AG04449 (cell line): ENCODE data around the gene CELF1.

Experiments
- CTCF ChIA-PET: fragments of 350-600 bp; formaldehyde crosslinking; extraction: SDS; loops from one replicate; lab custom pipeline; 2021; ENCODE audit warnings: antibody characterized with exemption; lab: Yijun Ruan, JAX
- POLR2A ChIA-PET: fragments of 400-600, 350-600 bp; formaldehyde crosslinking; extraction: SDS; loops from one replicate; lab custom pipeline; 2020; ENCODE audit warnings: antibody characterized with exemption, inconsistent platforms; lab: Yijun Ruan, JAX
- DNase-seq: peaks from one replicate; pipeline ENCODE4 v3.0.0-alpha.2; 2010; ENCODE audit warnings: low read depth, low spot score
- H3K4me3 ChIP-seq: 2 replicates; pipeline ENCODE4 v1.5.1; 2011; ENCODE audit warnings: low read depth, mild to moderate bottlenecking, control low read depth, low read length
- TF ChIP-seq, protein P1 (sequence below): IDR thresholded peaks from one replicate; pipeline ENCODE4 v1.5.1; 2011; ENCODE audit warnings: mild to moderate bottlenecking, moderate library complexity, low read length, control low read depth, inconsistent platforms; ENCODE audit not compliant: insufficient read depth; ENCODE audit errors: missing control alignments

Gene CELF1

DNA sequence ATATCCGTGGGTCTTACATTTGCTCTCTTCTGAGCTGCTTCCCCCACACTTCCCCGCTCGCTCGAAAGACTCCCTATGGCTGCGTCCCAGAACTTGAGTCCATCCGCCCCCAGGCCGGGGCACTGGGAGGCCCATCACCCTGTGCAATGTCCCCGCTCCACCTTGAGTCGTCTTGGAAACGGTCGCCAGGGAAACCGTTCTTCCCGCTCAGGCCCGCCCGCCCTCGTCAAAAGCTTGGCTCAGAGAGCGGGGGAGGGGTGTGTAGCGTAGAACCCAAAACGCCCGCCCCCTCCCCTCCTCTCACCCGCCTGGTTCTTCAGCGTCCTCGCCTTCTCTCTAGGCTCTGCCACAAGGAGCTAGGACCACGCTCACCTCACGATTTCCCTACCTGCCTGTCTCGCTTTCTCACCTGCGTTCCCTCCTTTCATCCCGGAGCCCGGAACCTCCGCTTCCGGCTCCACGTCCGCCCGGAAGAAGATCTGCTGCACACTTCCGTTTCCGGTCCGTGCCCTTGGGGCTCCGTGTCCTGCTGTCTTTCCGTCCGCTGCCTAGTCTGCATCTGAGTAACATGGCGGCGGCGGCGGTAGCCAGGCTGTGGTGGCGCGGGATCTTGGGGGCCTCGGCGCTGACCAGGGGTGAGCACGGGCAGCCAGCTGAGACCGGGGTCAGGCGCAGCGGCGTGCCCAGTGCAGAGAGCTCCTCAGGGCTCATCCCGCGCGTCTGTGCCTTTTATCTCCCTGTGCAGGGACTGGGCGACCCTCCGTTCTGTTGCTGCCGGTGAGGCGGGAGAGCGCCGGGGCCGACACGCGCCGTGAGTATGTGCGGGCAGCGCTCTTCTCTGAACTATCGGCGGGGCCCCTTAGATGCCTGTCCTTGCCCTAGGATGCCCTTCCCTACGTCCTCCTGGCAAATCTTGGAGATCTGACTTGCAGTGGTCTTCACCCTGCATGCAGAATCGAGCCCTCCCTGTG is 25.9 kb upstream of the CELF1 start, which contains the start of the genes KBTBD4 and NDUFS3:
KBTBD4 (minus strand) TSS at position 447 of the 971 bp plus-strand sequence; CDS start at position 428, 19 bp downstream.
NDUFS3 (plus strand) TSS at position 551 of the 971 bp plus-strand sequence; CDS start at position 569, 18 bp downstream.
- H3K4me3 ChIP-seq = peak within 1 kb of the TSS; percentile 95
- DNase-seq = peak; percentile 38
- ChIA-PET POLR2A (interaction anchor here (1.0 kb wide), 4 partner anchors 14 to 152 kb away, joined by 3 to 4 read pairs (median 4); partner anchors contain the start of genes PSMC3 and PTPMT1), CTCF (interaction anchor here (0.6 to 2.3 kb wide), 10 partner anchors 8 to 399 kb away, joined by 3 to 9 read pairs (median 4); no protein-coding TSS in a partner anchor)
- TF ChIP-seq, protein P1, sequence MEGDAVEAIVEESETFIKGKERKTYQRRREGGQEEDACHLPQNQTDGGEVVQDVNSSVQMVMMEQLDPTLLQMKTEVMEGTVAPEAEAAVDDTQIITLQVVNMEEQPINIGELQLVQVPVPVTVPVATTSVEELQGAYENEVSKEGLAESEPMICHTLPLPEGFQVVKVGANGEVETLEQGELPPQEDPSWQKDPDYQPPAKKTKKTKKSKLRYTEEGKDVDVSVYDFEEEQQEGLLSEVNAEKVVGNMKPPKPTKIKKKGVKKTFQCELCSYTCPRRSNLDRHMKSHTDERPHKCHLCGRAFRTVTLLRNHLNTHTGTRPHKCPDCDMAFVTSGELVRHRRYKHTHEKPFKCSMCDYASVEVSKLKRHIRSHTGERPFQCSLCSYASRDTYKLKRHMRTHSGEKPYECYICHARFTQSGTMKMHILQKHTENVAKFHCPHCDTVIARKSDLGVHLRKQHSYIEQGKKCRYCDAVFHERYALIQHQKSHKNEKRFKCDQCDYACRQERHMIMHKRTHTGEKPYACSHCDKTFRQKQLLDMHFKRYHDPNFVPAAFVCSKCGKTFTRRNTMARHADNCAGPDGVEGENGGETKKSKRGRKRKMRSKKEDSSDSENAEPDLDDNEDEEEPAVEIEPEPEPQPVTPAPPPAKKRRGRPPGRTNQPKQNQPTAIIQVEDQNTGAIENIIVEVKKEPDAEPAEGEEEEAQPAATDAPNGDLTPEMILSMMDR = no peak

DNA sequence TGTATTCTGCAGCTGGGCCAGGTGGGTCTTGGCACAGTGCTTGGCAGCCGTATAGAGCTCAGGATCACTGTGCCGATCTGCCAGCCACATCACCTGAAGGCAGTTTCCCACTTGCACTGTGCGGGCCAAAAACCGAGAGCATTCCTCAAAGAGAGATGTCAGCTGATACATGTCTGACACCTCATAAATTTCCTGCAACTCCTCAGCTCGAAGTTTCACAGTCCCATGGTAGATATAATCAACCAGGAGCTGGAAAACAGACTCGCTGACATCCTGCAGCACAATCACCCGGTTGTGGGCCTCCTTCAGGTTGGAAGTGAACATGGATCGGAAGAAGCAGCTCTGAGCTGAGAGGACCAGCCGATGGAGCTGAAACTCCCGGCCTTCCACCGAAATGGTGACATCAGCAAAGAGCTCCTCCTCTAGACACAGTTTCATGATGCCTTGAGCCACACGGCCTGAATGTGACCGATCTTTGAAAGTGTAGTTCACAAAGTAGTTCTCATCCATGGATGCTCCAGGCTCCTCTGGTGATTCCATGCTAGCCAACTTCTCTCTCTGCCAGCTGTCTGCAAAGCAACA is 24.6 kb upstream of the CELF1 start:
- POLR2A ChIA-PET = interaction anchor here (1.0 kb wide), 1 partner anchor 151 kb away, joined by 3 read pairs; the partner anchor contains the start of gene PSMC3
- DNase-seq = no peak
- TF ChIP-seq, protein P1 = no peak
- CTCF ChIA-PET = interaction anchor here (1.5 kb wide), 1 partner anchor 9 kb away, joined by 5 read pairs; no protein-coding TSS in a partner anchor
- H3K4me3 ChIP-seq = peak overlapping the region; percentile 95

DNA sequence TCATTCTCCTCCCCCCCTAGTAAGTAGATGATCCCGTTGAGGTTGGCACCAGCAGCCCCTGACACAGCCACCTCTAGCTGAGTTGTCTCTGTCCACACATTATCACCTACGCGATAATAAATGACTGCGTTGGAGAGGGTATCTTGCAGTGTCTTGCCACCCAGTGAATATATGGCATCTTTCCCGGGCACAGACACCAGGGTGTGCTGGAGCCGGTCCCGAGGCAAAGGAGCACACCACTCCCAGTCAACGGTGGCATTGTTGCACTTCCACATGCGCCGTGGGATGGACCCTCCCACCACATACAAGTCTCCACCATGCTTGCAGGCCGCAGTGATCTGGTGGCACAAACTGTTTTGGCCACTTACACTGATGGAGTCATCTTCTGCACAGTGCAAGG is 20.4 kb upstream of the CELF1 start:
- TF ChIP-seq, protein P1 = no peak
- POLR2A ChIA-PET = interaction anchor here (1.2 kb wide), 1 partner anchor 21 kb away, joined by 3 read pairs; no protein-coding TSS in a partner anchor
- no peak overlapping the region for H3K4me3 ChIP-seq
- CTCF ChIA-PET = interaction anchor here (1.0 to 2.7 kb wide), 4 partner anchors 19 to 199 kb away, joined by 3 to 8 read pairs (median 6); no protein-coding TSS in a partner anchor
- DNase-seq = no peak

DNA sequence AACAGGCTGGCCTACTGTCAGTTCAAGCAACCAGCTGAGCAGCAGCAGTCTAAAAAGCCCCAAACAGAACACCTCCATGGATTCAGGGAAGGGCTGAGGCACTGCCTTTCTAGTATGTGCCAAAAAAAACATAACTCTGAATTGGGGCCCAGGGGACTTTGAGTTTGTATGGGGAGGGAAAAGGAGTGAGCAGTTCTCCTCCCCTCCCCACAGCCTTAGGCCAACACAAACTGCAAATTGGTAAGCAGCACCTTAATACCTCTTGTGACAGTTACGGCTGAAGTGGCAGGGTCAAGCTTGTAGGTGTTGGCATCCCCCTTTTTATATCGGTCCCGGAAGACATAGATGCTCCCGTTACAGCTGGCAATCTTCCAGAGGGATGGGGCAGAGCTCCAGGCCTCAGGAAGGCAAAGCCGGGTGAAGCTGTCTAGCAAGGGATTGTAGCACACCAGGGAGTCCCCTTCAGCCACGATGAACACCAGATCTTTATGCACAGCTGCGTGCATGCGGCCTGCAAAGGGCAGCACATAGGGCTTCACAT is 19.9 kb upstream of the CELF1 start:
- H3K4me3 ChIP-seq = no peak overlapping the region
- no peak for DNase-seq
- ChIA-PET CTCF (interaction anchor here (1.0 to 2.7 kb wide), 5 partner anchors 13 to 199 kb away, joined by 3 to 8 read pairs (median 4); no protein-coding TSS in a partner anchor), POLR2A (interaction anchor here (1.2 kb wide), 1 partner anchor 21 kb away, joined by 3 read pairs; no protein-coding TSS in a partner anchor)
- TF ChIP-seq, protein P1 = no peak

DNA sequence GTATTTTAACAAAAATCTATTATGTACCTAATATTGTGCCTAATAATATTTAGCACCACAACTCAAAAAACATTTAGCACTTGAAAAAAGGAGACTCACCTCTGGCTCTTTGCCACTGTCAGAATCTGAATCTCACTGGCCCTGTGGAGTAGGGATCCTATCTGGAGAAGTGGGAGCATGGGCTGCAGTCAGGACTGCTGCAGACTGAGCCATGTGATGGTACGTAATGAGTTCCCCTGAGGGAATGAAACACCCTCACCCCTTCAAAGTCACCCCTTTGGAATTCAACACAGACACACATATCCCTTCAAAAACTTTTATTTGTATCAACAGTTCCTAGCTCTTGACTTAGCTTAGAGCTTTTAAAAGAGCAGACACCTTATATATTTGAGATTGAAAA is 19.0 kb upstream of the CELF1 start:
- H3K4me3 ChIP-seq = no peak overlapping the region
- peak; percentile 44 for DNase-seq
- TF ChIP-seq, protein P1 = no peak
- CTCF ChIA-PET = interaction anchor here (0.8 to 2.7 kb wide), 3 partner anchors 9 to 198 kb away, joined by 3 to 8 read pairs (median 4); no protein-coding TSS in a partner anchor
- POLR2A ChIA-PET = no interaction called here
